ENCODE measurements around the gene GPSM1. TPM values are rescaled to one million over a fixed set of nuclear protein-coding genes. Genes with fewer than 3 reads are reported as not detected.

GPSM1 gene
- total RNA-seq, 1 donor from 2014 or later, result 82.2 TPM

- peak overlapping the region; percentile 72 for H3K4me3 Mint-ChIP-seq (ENCODE audit: low read depth)
- no peaks in the 10 kb centered on the region for H3K9me3 Mint-ChIP-seq (ENCODE audit: low read depth)
- peaks cover 2% of the 10 kb centered on the region for H3K27me3 Mint-ChIP-seq
- peak overlapping the region; percentile 13 for H3K27ac Mint-ChIP-seq
- peaks cover 6% of the 10 kb centered on the region for H3K4me1 Mint-ChIP-seq (ENCODE audit: low read depth)
- DNase-seq (ENCODE audit: low spot score, unreplicated experiment), result no peak
- TF ChIP-seq, protein P1, sequence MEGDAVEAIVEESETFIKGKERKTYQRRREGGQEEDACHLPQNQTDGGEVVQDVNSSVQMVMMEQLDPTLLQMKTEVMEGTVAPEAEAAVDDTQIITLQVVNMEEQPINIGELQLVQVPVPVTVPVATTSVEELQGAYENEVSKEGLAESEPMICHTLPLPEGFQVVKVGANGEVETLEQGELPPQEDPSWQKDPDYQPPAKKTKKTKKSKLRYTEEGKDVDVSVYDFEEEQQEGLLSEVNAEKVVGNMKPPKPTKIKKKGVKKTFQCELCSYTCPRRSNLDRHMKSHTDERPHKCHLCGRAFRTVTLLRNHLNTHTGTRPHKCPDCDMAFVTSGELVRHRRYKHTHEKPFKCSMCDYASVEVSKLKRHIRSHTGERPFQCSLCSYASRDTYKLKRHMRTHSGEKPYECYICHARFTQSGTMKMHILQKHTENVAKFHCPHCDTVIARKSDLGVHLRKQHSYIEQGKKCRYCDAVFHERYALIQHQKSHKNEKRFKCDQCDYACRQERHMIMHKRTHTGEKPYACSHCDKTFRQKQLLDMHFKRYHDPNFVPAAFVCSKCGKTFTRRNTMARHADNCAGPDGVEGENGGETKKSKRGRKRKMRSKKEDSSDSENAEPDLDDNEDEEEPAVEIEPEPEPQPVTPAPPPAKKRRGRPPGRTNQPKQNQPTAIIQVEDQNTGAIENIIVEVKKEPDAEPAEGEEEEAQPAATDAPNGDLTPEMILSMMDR (IDR thresholded peaks at IDR 0.05; ENCODE audit: unreplicated experiment), result no peak
- no peaks in the 10 kb centered on the region for H3K36me3 Mint-ChIP-seq (ENCODE audit: insufficient read depth)
Observed at GRCh38 chr9:136326761-136327303, 507 bp upstream of the GPSM1 start.

- peaks cover 6% of the 10 kb centered on the region for H3K4me1 Mint-ChIP-seq (ENCODE audit: low read depth)
- H3K9me3 Mint-ChIP-seq (ENCODE audit: low read depth), result no peaks in the 10 kb centered on the region
- H3K27me3 Mint-ChIP-seq, result no peaks in the 10 kb centered on the region
- TF ChIP-seq, protein P1 (IDR thresholded peaks at IDR 0.05; ENCODE audit: unreplicated experiment), result no peak
- peak overlapping the region; percentile 73 for H3K4me3 Mint-ChIP-seq (ENCODE audit: low read depth)
- no peaks in the 10 kb centered on the region for H3K36me3 Mint-ChIP-seq (ENCODE audit: insufficient read depth)
- DNase-seq (ENCODE audit: low spot score, unreplicated experiment), result no peak
- peak overlapping the region; percentile 88 for H3K27ac Mint-ChIP-seq
Observed at GRCh38 chr9:136328011-136328621, 777 bp downstream of the GPSM1 start.

DNA sequence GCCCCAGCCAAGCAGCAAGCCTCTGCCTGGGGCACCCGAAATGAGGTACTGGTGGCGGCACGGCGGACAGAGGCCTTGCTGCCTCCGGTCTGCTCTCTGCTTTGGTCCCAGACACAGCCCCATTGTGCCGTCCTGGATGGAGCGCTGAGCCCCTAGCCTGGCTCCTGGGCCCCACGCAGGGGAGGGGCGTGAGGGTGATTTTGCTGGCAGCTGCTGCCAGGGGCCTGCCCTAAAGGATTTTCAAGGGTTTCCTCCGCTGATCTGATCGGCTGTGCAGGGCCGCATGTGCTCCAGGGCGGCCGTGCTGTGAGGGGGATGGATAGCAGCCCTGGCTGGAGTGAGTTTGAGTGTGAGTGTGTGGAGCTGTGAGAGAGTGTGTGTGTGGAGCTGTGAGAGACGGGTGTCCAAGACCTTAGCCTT lies 1.3 kb downstream of the GPSM1 start:
- peak overlapping the region; percentile 88 for H3K27ac Mint-ChIP-seq
- H3K4me1 Mint-ChIP-seq (ENCODE audit: low read depth), result peaks cover 6% of the 10 kb centered on the region
- H3K9me3 Mint-ChIP-seq (ENCODE audit: low read depth), result no peaks in the 10 kb centered on the region

GRCh38 chr9:136329211-136329627 lies 1.9 kb downstream of the GPSM1 start:
- Mint-ChIP-seq H3K4me1 (ENCODE audit: low read depth) (peaks cover 6% of the 10 kb centered on the region), H3K9me3 (ENCODE audit: low read depth) (no peaks in the 10 kb centered on the region), H3K4me3 (ENCODE audit: low read depth) (peak overlapping the region; percentile 73), H3K36me3 (ENCODE audit: insufficient read depth) (no peaks in the 10 kb centered on the region), H3K27me3 (no peaks in the 10 kb centered on the region), H3K27ac (no peak overlapping the region)
- TF ChIP-seq, protein P1 (IDR thresholded peaks at IDR 0.05; ENCODE audit: unreplicated experiment), result no peak
- no peak for DNase-seq (ENCODE audit: low spot score, unreplicated experiment)

More for the DNA sequence above, 1.3 kb downstream of the GPSM1 start:
- H3K36me3 Mint-ChIP-seq (ENCODE audit: insufficient read depth), result no peaks in the 10 kb centered on the region
- peak overlapping the region; percentile 73 for H3K4me3 Mint-ChIP-seq (ENCODE audit: low read depth)
- no peak for DNase-seq (ENCODE audit: low spot score, unreplicated experiment)
- TF ChIP-seq, protein P1 (IDR thresholded peaks at IDR 0.05; ENCODE audit: unreplicated experiment), result no peak
- no peaks in the 10 kb centered on the region for H3K27me3 Mint-ChIP-seq

DNA sequence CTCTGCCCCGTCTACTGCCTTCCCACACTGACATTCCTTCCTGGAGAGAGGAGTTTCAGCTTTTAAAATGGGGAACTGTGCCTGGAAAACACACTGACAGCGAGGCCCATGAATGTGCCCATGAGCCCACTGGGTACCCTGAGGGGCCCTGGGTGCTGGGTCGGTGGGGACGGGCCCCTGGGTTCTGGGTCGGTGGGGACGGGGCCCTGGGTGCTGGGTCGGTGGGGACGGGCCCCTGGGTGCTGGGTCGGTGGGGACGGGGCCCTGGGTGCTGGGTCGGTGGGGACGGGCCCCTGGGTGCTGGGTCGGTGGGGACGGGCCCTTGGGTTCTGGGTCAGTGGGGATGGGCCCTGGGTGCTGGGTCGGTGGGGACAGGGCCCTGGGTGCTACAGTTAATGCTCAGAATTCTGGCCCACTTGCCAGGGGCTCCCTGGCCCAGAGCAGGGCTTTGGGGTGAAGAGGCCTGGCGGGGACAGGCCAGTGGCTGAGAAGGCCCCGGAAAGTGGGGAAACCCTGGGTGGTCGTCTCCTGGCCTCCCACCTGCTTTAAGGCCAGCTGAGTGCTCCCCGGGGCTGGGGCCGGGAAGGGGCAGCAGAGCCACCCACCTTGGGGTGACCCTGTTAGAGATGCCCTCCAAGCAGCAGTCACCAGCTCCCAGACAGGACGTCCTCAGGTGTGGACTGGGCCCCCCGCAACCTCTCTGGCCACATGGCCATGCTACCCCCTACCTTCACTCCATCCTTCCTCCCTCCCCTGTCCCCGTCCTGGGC lies 2.5 kb downstream of the GPSM1 start:
- Mint-ChIP-seq H3K36me3 (ENCODE audit: insufficient read depth) (no peaks in the 10 kb centered on the region), H3K4me3 (ENCODE audit: low read depth) (no peak overlapping the region), H3K9me3 (ENCODE audit: low read depth) (no peaks in the 10 kb centered on the region), H3K4me1 (ENCODE audit: low read depth) (peaks cover 6% of the 10 kb centered on the region), H3K27me3 (no peaks in the 10 kb centered on the region), H3K27ac (no peak overlapping the region)
- DNase-seq (ENCODE audit: low spot score, unreplicated experiment), result no peak
- TF ChIP-seq, protein P1 (IDR thresholded peaks at IDR 0.05; ENCODE audit: unreplicated experiment), result no peak

Measured in progenitor cell of endocrine pancreas (in vitro differentiated cells).